HG02763 (cell line): ENCODE data around the gene ZDHHC1.
"Not testable (repeated sequence)": the region's sequence is repeated elsewhere in the genome, so short reads cannot be mapped to it uniquely, and the experiment has no call there.

ENCODE experiments used
- ATAC-seq: cut with Tn5 transposase; IDR thresholded peaks from one replicate; pipeline ENCODE4 v1.9.1; 2021; ENCODE audit warnings: mild to moderate bottlenecking, moderate library complexity; ENCODE audit not compliant: unreplicated experiment

ZDHHC1 gene

DNA sequence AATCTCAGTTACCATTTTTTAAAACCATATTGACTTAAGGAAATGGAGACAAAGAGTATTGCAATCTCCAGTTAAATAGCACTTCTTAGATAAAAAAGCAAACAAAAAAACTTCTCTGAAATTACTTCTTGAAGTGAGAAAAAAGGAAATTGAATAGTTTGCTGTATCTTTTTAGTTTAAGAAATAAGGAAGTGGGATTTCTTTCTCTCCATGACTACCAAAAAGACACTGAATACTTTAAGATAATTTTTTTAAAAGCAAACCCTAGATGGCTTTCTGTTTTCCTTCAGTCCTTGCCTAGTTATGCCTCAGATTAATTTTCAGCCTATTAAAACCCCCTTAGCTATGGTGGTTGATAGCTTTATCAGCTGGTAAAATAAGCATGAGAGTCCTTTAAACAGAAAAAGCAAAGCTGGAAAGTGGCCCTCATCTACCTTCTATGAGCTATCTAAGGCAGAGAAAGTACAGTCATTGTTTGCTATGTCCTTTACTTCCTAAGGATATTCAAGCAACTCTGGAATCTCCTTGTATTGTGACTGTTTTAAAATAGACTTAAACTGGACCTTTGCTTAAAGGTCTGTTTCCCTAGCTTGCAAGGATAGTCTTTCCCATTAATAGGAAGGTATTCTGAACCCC is 51.6 kb downstream of the ZDHHC1 start:
- ATAC-seq: no peak

GRCh38 chr16:67361038-67361437 is 55.2 kb downstream of the ZDHHC1 start:
- no peak for ATAC-seq

GRCh38 chr16:67359540-67360269 is 56.6 kb downstream of the ZDHHC1 start:
- ATAC-seq: not testable (repeated sequence)

DNA sequence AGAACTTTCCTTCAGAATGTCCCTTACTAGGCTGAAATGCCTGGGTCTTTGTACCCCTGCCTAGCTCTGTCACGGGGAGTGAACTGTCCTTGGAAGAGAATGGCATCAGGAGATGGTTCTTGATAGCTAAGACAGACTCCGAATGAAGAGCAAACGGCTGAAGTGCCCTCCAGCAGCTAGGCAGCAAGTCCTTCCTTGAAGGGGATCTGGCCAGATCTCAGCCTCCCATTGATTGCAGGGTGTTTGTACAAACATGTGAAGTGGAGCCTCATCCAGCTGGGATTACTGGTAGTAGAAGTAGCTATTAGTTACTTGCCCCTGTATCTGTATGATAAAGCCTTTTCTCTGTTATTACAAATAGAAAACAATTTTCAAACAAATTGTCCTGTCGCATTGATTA is 58.7 kb downstream of the ZDHHC1 start:
- ATAC-seq: no peak

- ATAC-seq: no peak
These were observed 59.9 kb downstream of the ZDHHC1 start for GRCh38 chr16:67356396-67356795.

DNA sequence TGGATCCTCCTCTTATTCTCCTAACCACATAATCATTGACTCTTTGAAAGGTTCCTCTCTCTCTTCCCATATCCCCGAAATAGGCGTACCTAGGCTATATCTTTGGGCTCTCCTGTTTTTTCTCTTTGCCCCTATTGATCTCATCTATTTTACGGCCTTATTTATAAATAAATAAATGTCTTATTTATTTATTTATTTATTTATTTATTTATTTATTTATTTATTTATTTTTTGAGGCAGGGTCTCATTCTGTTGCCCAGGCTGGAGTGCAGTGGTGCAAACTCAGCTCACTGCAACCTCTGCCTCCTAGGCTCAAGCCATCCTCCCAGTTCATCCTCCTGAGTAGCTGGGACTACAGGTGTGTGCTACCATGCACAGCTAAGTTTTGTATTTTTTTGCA is 63.8 kb downstream of the ZDHHC1 start:
- ATAC-seq: not testable (repeated sequence)

DNA sequence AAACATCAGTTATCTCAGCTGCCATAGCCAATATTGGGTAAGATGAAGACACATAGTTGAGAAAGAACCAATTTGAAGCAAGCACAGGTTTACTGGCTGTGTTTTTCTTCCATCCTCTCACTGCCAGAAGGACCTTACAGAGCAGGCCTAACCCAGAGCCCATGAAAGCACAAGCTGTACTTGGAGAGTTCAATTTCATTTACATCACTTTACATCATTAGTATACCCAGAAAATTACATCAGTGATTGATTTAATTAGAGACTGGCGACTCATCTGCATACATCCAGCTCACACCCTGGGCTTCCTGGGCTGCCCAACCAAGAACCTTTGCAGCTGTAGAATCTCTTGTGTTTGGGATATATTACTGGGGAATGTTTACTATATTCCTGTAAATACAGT is 66.0 kb downstream of the ZDHHC1 start:
- ATAC-seq: no peak

GRCh38 chr16:67349172-67349571 is 67.1 kb downstream of the ZDHHC1 start:
- no peak for ATAC-seq

- no peak for ATAC-seq
These were observed 69.9 kb downstream of the ZDHHC1 start for GRCh38 chr16:67346341-67346740.

DNA sequence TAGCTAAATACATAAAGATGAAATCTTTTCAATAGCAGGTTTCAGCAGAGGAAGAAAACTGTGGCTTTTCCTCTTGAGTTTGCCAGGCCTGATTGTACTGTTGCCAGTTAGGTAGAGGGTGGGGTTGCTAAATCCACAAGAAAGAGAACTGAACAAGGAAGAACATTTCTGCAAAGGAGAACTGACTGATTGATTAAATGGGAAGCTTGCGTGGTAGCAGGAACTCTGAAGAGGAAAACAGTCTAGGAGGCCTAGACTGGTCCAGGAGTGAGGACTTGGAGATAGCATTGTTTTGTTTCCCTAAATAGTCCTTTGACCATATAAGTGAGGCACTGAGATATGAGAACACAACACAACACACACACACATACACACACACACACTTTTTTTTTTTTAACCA is 70.9 kb downstream of the ZDHHC1 start:
- no peak for ATAC-seq
